ENCODE measurements around the gene ALG5.

DNA sequence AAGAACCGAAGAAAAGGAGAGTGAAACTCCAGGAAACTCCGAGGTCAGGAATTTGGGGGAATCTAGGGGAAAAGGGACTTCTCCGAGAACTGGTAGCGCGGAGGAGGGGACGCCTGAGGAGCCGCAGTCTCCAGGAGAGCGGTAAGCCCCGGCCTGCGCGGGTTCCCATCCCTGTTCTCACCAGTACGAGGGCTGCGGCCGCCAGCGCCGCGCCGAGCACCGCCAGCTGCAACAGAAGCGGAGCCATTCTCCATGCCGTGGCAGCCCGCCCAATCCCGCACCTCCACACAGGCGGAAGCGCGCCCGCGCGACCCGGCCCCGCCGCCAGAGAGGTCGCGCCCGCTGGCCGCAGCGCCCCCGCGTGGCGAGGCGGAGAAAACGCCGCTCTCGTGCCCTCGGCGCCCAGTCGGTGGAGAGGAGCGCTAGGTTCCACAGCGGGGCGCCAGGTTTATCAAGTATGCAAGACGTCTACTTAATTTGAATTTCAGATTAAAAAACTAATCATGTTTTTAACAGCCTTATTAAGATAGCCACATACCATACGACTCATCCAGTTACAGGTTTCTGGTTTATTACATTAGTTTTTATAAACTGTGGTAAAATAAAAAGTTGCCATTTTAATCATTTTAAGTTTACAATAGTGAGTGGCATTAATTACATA, at the start of gene ALG5:
- TF ChIP-seq, protein P1, sequence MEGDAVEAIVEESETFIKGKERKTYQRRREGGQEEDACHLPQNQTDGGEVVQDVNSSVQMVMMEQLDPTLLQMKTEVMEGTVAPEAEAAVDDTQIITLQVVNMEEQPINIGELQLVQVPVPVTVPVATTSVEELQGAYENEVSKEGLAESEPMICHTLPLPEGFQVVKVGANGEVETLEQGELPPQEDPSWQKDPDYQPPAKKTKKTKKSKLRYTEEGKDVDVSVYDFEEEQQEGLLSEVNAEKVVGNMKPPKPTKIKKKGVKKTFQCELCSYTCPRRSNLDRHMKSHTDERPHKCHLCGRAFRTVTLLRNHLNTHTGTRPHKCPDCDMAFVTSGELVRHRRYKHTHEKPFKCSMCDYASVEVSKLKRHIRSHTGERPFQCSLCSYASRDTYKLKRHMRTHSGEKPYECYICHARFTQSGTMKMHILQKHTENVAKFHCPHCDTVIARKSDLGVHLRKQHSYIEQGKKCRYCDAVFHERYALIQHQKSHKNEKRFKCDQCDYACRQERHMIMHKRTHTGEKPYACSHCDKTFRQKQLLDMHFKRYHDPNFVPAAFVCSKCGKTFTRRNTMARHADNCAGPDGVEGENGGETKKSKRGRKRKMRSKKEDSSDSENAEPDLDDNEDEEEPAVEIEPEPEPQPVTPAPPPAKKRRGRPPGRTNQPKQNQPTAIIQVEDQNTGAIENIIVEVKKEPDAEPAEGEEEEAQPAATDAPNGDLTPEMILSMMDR (IDR thresholded peaks at IDR 0.05): peak; percentile 96 to 100 (median 96)
- TF ChIP-seq POLR2A (IDR thresholded peaks at IDR 0.05): peak in 1 of 2 donors; percentile 50
